Fibroblast of skin of left quadriceps (primary cell): ENCODE data around the gene NBEAL2.

Source experiments
- DNase-seq, 2 experiments: peaks; one replicate each; pipeline ENCODE4 v3.0.0-alpha.2; 2013; ENCODE audit warnings: low read depth in 2 of 2

The NBEAL2 gene

GRCh38 chr3:46943237-46944187, 36.0 kb upstream of the NBEAL2 start:
- DNase-seq: no peak

GRCh38 chr3:46944191-46944590, 35.3 kb upstream of the NBEAL2 start:
- no peak for DNase-seq

- no peak for DNase-seq
These were observed 33.0 kb upstream of the NBEAL2 start for GRCh38 chr3:46946416-46946815.

GRCh38 chr3:46946856-46947545, 32.5 kb upstream of the NBEAL2 start:
- DNase-seq: no peak

GRCh38 chr3:46947546-46947901, 31.9 kb upstream of the NBEAL2 start:
- DNase-seq: no peak

- DNase-seq: no peak
These were observed 31.3 kb upstream of the NBEAL2 start for GRCh38 chr3:46947981-46948791.

GRCh38 chr3:46948830-46949671, 30.4 kb upstream of the NBEAL2 start:
- no peak for DNase-seq

- DNase-seq: no peak
These were observed 29.3 kb upstream of the NBEAL2 start for GRCh38 chr3:46950177-46950576.

GRCh38 chr3:46950650-46951241, 28.7 kb upstream of the NBEAL2 start:
- no peak for DNase-seq

GRCh38 chr3:46952813-46953212, 26.7 kb upstream of the NBEAL2 start:
- no peak for DNase-seq

GRCh38 chr3:46953234-46954010, 26.0 kb upstream of the NBEAL2 start:
- DNase-seq: no peak

GRCh38 chr3:46954178-46954577, 25.3 kb upstream of the NBEAL2 start:
- no peak for DNase-seq

GRCh38 chr3:46955157-46955556, 24.3 kb upstream of the NBEAL2 start:
- DNase-seq: no peak

- DNase-seq: no peak
These were observed 23.6 kb upstream of the NBEAL2 start for GRCh38 chr3:46955801-46956259.

GRCh38 chr3:46957092-46957820, 22.2 kb upstream of the NBEAL2 start:
- no peak for DNase-seq

- DNase-seq: no peak
These were observed 20.9 kb upstream of the NBEAL2 start for GRCh38 chr3:46958467-46959160.

GRCh38 chr3:46959161-46959511, 20.3 kb upstream of the NBEAL2 start:
- DNase-seq: no peak

- DNase-seq: no peak
These were observed 19.3 kb upstream of the NBEAL2 start for GRCh38 chr3:46960081-46960701.
